Activated CD4-positive, alpha-beta T cell treated with anti-CD3 and anti-CD28 coated beads for 4 hours (primary cell): ENCODE data around the gene APOBEC3B.
"Not testable (repeated sequence)": the region's sequence is repeated elsewhere in the genome, so short reads cannot be mapped to it uniquely, and the experiment has no call there.

Source experiments
- DNase-seq, 2 donors: peaks; one replicate each; pipeline ENCODE4 v3.0.0-alpha.2; 2020

The APOBEC3B gene

GRCh38 chr22:39008271-39008850 is 26.2 kb downstream of the APOBEC3B start:
- DNase-seq = not testable (repeated sequence)

- no peak for DNase-seq
Observed at GRCh38 chr22:39010946-39011345, 28.8 kb downstream of the APOBEC3B start.

GRCh38 chr22:39012533-39013511 is 30.7 kb downstream of the APOBEC3B start:
- no peak for DNase-seq

- not testable (repeated sequence) for DNase-seq
Observed at GRCh38 chr22:39013561-39013941, 31.4 kb downstream of the APOBEC3B start.

- DNase-seq = peak; percentile 71 to 75
Observed at GRCh38 chr22:39013942-39014722, 32.0 kb downstream of the APOBEC3B start, which contains the start of gene APOBEC3C. Gene APOBEC3C (plus strand): TSS chr22:39014257. CDS start chr22:39014363, 106 bp downstream.

GRCh38 chr22:39014723-39015121 is 32.6 kb downstream of the APOBEC3B start:
- DNase-seq = peak in 1 of 2 donors; percentile 7

GRCh38 chr22:39016592-39016991 is 34.4 kb downstream of the APOBEC3B start:
- DNase-seq = no peak

- no peak for DNase-seq
Observed at GRCh38 chr22:39017596-39018365, 35.6 kb downstream of the APOBEC3B start.

GRCh38 chr22:39020021-39020651 is 38.0 kb downstream of the APOBEC3B start:
- not testable (repeated sequence) for DNase-seq

- no peak for DNase-seq
Observed at GRCh38 chr22:39021552-39022250, 39.6 kb downstream of the APOBEC3B start.

GRCh38 chr22:39024519-39025308 is 42.6 kb downstream of the APOBEC3B start:
- peak in 1 of 2 donors; percentile 18 for DNase-seq

GRCh38 chr22:39026509-39027150 is 44.5 kb downstream of the APOBEC3B start:
- DNase-seq = no peak

GRCh38 chr22:39027717-39028116 is 45.6 kb downstream of the APOBEC3B start:
- DNase-seq = no peak

GRCh38 chr22:39028281-39028680 is 46.1 kb downstream of the APOBEC3B start:
- DNase-seq = no peak

GRCh38 chr22:39029227-39029626 is 47.1 kb downstream of the APOBEC3B start:
- no peak for DNase-seq

- no peak for DNase-seq
Observed at GRCh38 chr22:39030705-39031104, 48.6 kb downstream of the APOBEC3B start.

- DNase-seq = not testable (repeated sequence)
Observed at GRCh38 chr22:39031434-39032295, 49.5 kb downstream of the APOBEC3B start.

- DNase-seq = not testable (repeated sequence)
Observed at GRCh38 chr22:39037071-39037470, 54.9 kb downstream of the APOBEC3B start.
